K562 (cell line): ENCODE data around the gene POLR2M. TPM values are rescaled to one million over a fixed set of nuclear protein-coding genes. Genes with fewer than 3 reads are reported as not detected.

Experiments
- ATAC-seq: fragments of 200-7000 bp; cut with Tn5 transposase; 3 replicates; pipeline ENCODE4 v1.9.1; 2020; ENCODE audit warnings: moderate library complexity
- BruUV-seq: library from RNA; stranded (reverse); fragments of 400-500 nt; replicated peaks from 2 replicates; lab custom pipeline; 2021; lab: Mats Ljungman, UMichigan
- CTCF ChIA-PET: fragments of 300-600 bp; formaldehyde crosslinking; extraction: SDS; loops from one replicate; lab custom pipeline; 2021; ENCODE audit warnings: low intra/inter-chr PET ratio; lab: Yijun Ruan, JAX
- POLR2A ChIA-PET: fragments of 300-600, 350-650 bp; sonication (Branson Sonifier 250); formaldehyde crosslinking; extraction: SDS; loops from one replicate; lab custom pipeline; 2021; ENCODE audit warnings: antibody characterized with exemption, inconsistent platforms; lab: Yijun Ruan, JAX
- DNase-seq, 4 experiments: peaks; one replicate each; pipeline versions ENCODE4 v3.0.0 to v3.0.0-alpha.2; 2011 to 2018; ENCODE audit warnings: low spot score in 3 of 4, mixed read lengths in 3 of 4; ENCODE audit errors: extremely low read depth in 1 of 4
- FAIRE-seq: peaks from 2 replicates; lab custom pipeline; 2011; peaks lifted over from hg19 to GRCh38; lab: Jason Lieb, UNC
- H2AFZ ChIP-seq: 2 replicates; pipeline ENCODE4 v1.6.0; 2011; ENCODE audit warnings: low read depth, low read length, control low read depth, inconsistent platforms
- H3K27ac ChIP-seq: fragments of 200-600 bp; 3 replicates; pipeline ENCODE4 v1.8.0; 2011; ENCODE audit warnings: low read depth, mild to moderate bottlenecking, control low read depth, inconsistent platforms, low read length, moderate library complexity, mixed read lengths; ENCODE audit errors: extremely low read depth
- H3K27me3 ChIP-seq, 2 experiments: fragments of 300-600 bp in 1 of 2; 2 replicates in 1 of 2; 3 replicates in 1 of 2; pipeline versions ENCODE4 v1.6.0 to v1.8.0; 2011; ENCODE audit warnings: inconsistent platforms in 2 of 2, low read length in 2 of 2, mild to moderate bottlenecking in 1 of 2, mixed read lengths in 1 of 2, moderate library complexity in 1 of 2; ENCODE audit not compliant: control insufficient read depth in 2 of 2, insufficient read depth in 2 of 2
- H3K36me3 ChIP-seq: fragments of 300-600 bp; 3 replicates; pipeline ENCODE4 v1.8.0; 2011; ENCODE audit warnings: mild to moderate bottlenecking, low read length, inconsistent platforms; ENCODE audit not compliant: control insufficient read depth, insufficient read depth
- H3K4me1 ChIP-seq, 2 experiments: fragments of 200-600 bp in 1 of 2; replicated peaks in 1 of 2; 2 replicates in 1 of 2; 3 replicates in 1 of 2; pipeline versions ENCODE4 v1.5.1 to v1.8.0; 2011; ENCODE audit warnings: inconsistent platforms in 2 of 2, low read length in 2 of 2, mild to moderate bottlenecking in 1 of 2, mixed read lengths in 1 of 2, moderate library complexity in 1 of 2; ENCODE audit not compliant: control insufficient read depth in 2 of 2, insufficient read depth in 2 of 2
- H3K4me2 ChIP-seq: 2 replicates; pipeline ENCODE4 v1.6.1; 2011; ENCODE audit warnings: low read length, control low read depth, inconsistent platforms, mixed read lengths; ENCODE audit not compliant: insufficient read depth
- H3K4me3 ChIP-seq: fragments of 200-600 bp; sonication (generic), shearing (Covaris generic); 2 replicates; pipeline ENCODE4 v1.5.1; 2016; ENCODE audit warnings: control low read depth, inconsistent platforms
- H3K79me2 ChIP-seq: fragments of 200-600 bp; 3 replicates; pipeline ENCODE4 v1.8.0; 2011; ENCODE audit warnings: low read length, inconsistent platforms; ENCODE audit not compliant: control insufficient read depth, insufficient read depth
- H3K9ac ChIP-seq, 2 experiments: 2 replicates each; pipeline versions ENCODE4 v1.6.0 to v1.6.1; 2011; ENCODE audit warnings: low read depth in 2 of 2, low read length in 2 of 2, control low read depth in 1 of 2, inconsistent platforms in 1 of 2, mild to moderate bottlenecking in 1 of 2, mixed read lengths in 1 of 2; ENCODE audit not compliant: insufficient read depth in 1 of 2
- H3K9me1 ChIP-seq: one replicate; pipeline ENCODE4 v1.6.0; 2011; ENCODE audit warnings: inconsistent platforms, mild to moderate bottlenecking, low read length, moderate library complexity; ENCODE audit not compliant: control insufficient read depth, insufficient read depth
- H3K9me3 ChIP-seq: replicated peaks from 2 replicates; pipeline ENCODE4 v1.5.1; 2011; ENCODE audit warnings: low read depth, low read length, inconsistent platforms; ENCODE audit not compliant: control insufficient read depth, insufficient read depth
- H4K20me1 ChIP-seq: replicated peaks from 2 replicates; pipeline ENCODE4 v1.6.1; 2011; ENCODE audit warnings: low read length, inconsistent platforms, mixed read lengths; ENCODE audit not compliant: control insufficient read depth, insufficient read depth
- C11orf30 ChIP-seq: fragments of 450-650 bp; IDR thresholded peaks from 2 replicates; pipeline ENCODE4 v1.6.1; 2016; ENCODE audit warnings: low read depth, mild to moderate bottlenecking
- FOXK2 ChIP-seq, 2 experiments: fragments of 450-650 bp; IDR thresholded peaks in 1 of 2; conservative IDR thresholded peaks in 1 of 2; 2 replicates each; pipeline ENCODE4 v1.6.1; 2016; ENCODE audit warnings: low read depth in 2 of 2, mild to moderate bottlenecking in 1 of 2
- ILK ChIP-seq: fragments of 450-650 bp; IDR thresholded peaks from 2 replicates; pipeline ENCODE4 v1.6.1; 2016; ENCODE audit warnings: missing genetic modification characterization, low read depth, mild to moderate bottlenecking, missing compliant biosample characterization, moderate library complexity, borderline replicate concordance
- MAFF ChIP-seq: IDR thresholded peaks from 2 replicates; pipeline ENCODE4 v1.6.1; 2012; ENCODE audit warnings: low read length, improper control_type of control experiment
- MAFG ChIP-seq: fragments of 450-650 bp; conservative IDR thresholded peaks from 2 replicates; pipeline ENCODE4 v1.6.1; 2016; ENCODE audit warnings: missing genetic modification characterization, missing compliant biosample characterization
- MAFK ChIP-seq: IDR thresholded peaks from 2 replicates; pipeline ENCODE4 v1.6.1; 2011; ENCODE audit warnings: low read length, improper control_type of control experiment
- MTA2 ChIP-seq: fragments of 450-650 bp; IDR thresholded peaks from 2 replicates; pipeline ENCODE4 v1.6.1; 2016; ENCODE audit warnings: low read depth
- PTBP1 ChIP-seq: fragments of 200-400 bp; formaldehyde crosslinking; IDR thresholded peaks from 2 replicates; pipeline ENCODE4 v1.6.1; 2017; ENCODE audit warnings: low read depth, low read length
- SRF ChIP-seq, 2 experiments: fragments of 250-450, 450-650 bp in 1 of 2; sonication (Bioruptor Pico) in 1 of 2; sonication (generic) in 1 of 2; formaldehyde crosslinking; IDR thresholded peaks; 2 replicates each; pipeline versions ENCODE4 v1.5.0 to v1.5.1; 2020 to 2022; ENCODE audit warnings: mild to moderate bottlenecking in 1 of 2, missing genetic modification reagents in 1 of 2
- ZNF121 ChIP-seq: sonication (generic); formaldehyde crosslinking; conservative IDR thresholded peaks from 2 replicates; pipeline ENCODE4 v1.8.0; 2022; ENCODE audit warnings: missing genetic modification reagents
- ZNF143 ChIP-seq: sonication (generic); formaldehyde crosslinking; IDR thresholded peaks from 2 replicates; pipeline ENCODE4 v1.9.0; 2022; ENCODE audit warnings: mild to moderate bottlenecking, missing genetic modification reagents
- ZNF224 ChIP-seq: sonication (generic); formaldehyde crosslinking; IDR thresholded peaks from 2 replicates; pipeline ENCODE4 v1.8.0; 2022; ENCODE audit warnings: mild to moderate bottlenecking, missing genetic modification reagents
- ZNF316 ChIP-seq: fragments of 450-650 bp; IDR thresholded peaks from 2 replicates; pipeline ENCODE4 v1.6.1; 2016
- WGBS: fragments of 100-300 bp; shearing (Covaris generic); methylation state at CpG from one replicate; pipeline ENCODE4 v1.1.6; 2016; ENCODE audit warnings: low coverage, mixed read lengths; ENCODE audit not compliant: insufficient coverage; ENCODE audit errors: missing lambda C conversion rate; 5-methylcytosine and 5-hydroxymethylcytosine counted together
- in situ Hi-C: fragments of 300-500 bp; cut with MboI; formaldehyde crosslinking; loops from 4 replicates; pipeline ENCODE4 v1.15.0; 2018; ENCODE audit warnings: inconsistent platforms, mixed read lengths
- intact Hi-C: fragments of 100-400 bp; cut with micrococcal nuclease; formaldehyde crosslinking; loops from 2 replicates; pipeline ENCODE4 v1.14.2; 2022
- polyA plus RNA-seq, 8 experiments: library from polyadenylated mRNA; depleted of rRNA in 4 of 8; stranded (reverse) in 5 of 8; unstranded in 3 of 8; fragments of >200 nt; fragmentation: Nextera tagmentation in 2 of 8; fragmentation: Illumina TruSeq in 1 of 8; extraction: Ambion mirVana in 2 of 8; extraction: Trizol in 1 of 8; gene quantifications; 2 replicates each; pipeline versions ENCODE4 v1.2.1 to v1.2.3, GENCODE V29; 2011 to 2014; ENCODE audit warnings: inconsistent platforms in 1 of 8, missing spikeins in 1 of 8
- total RNA-seq, 7 experiments: library from RNA; depleted of rRNA in 6 of 7; stranded (reverse); fragments of >200 nt in 6 of 7; fragmentation: Illumina TruSeq in 2 of 7; extraction: Trizol in 2 of 7; gene quantifications; 2 replicates each; pipeline versions ENCODE4 v1.2.1 to v1.2.3, GENCODE V29; 2011 to 2021; ENCODE audit warnings: low replicate concordance in 1 of 7
- TF ChIP-seq, protein P1 (sequence below): IDR thresholded peaks from 3 replicates; pipeline ENCODE4 v1.6.1; 2011; ENCODE audit warnings: borderline replicate concordance, mild to moderate bottlenecking, moderate library complexity; ENCODE audit not compliant: insufficient read length; ENCODE audit errors: extremely low read depth

The POLR2M gene
- total and polyA plus RNA-seq, 9 of the 15 experiments (the other 6 are each of a cell fraction or from before 2014, with no cell fraction given) = 9.2 to 1,050 (median 43.0) TPM

DNA sequence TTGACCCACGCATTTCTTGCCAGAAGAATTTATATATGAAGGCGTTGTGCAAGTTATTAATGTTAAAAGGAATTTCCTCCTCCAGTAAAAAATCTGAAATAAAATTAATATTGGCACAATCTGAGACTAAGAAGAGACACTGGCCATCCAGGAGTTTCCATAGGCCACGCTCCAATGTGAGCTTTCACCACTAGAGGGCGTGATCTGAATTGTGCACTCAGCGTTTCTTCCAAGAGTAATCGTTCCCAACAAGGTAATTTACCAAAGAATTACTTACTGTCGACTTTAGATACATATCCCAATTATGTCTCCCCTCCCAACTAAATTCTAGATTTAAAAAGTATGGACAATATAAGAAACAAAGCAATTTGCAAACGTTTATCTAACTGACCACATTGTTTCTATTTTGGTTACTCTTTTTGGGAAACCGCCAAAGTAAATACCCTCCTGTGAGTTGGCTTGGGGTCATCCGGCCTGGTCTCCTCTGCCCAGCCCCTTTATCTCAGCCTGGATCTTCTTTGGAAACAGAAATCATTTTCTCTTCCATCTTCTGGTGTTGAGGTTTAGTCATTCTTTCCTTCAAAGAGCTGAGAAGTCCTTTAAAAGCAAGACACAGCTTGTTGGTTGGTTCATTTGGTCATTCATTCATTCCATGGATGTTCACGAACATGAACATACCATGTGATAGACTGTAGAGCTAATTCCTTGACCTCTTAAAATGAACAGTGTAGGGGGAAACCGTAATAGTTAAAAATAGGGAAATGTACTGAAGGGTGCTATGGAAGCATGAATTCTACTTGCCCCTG lies 26.2 kb downstream of the POLR2M start (continued):
- TF ChIP-seq FOXK2 (conservative IDR thresholded peaks at IDR 0.05 in 1 of 2, IDR thresholded peaks at IDR 0.05 in 1 of 2; ENCODE audit: low read depth in 2 of 2) = 0 out of 4 replicates have a peak, but pooled peaks of 1 of the 2 experiments have one; percentile 31
- TF ChIP-seq ILK = no peak
- TF ChIP-seq ZNF143 = no peak
- no peak for TF ChIP-seq ZNF224 (CRISPR knock-in tag)
- TF ChIP-seq MTA2 = peak; percentile 56; the same call in 1 of the 2 replicates
- TF ChIP-seq, all 486 proteins: peak for 61

DNA sequence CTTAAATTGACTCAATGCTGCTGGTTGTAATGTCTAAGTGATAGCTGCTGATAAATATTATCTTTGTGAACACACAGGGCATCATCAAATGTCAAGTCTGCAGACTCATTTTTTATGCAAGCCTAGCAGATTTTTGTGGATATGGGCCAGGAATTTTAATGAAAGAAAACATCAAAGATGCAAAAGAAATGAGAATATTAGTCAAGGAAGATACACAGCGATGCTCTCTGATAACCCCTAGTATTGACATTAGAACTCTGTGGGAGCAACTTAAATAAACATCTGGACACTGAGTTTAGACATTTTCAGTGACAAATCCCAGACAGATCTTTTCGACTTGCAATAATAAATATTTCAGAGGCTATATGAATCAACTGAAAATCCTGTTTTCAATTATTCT lies 28.3 kb downstream of the POLR2M start:
- no peak for TF ChIP-seq PTBP1
- peak; percentile 74 for TF ChIP-seq C11orf30
- TF ChIP-seq ZNF121 (CRISPR knock-in tag) = no peak
- TF ChIP-seq, protein P1, sequence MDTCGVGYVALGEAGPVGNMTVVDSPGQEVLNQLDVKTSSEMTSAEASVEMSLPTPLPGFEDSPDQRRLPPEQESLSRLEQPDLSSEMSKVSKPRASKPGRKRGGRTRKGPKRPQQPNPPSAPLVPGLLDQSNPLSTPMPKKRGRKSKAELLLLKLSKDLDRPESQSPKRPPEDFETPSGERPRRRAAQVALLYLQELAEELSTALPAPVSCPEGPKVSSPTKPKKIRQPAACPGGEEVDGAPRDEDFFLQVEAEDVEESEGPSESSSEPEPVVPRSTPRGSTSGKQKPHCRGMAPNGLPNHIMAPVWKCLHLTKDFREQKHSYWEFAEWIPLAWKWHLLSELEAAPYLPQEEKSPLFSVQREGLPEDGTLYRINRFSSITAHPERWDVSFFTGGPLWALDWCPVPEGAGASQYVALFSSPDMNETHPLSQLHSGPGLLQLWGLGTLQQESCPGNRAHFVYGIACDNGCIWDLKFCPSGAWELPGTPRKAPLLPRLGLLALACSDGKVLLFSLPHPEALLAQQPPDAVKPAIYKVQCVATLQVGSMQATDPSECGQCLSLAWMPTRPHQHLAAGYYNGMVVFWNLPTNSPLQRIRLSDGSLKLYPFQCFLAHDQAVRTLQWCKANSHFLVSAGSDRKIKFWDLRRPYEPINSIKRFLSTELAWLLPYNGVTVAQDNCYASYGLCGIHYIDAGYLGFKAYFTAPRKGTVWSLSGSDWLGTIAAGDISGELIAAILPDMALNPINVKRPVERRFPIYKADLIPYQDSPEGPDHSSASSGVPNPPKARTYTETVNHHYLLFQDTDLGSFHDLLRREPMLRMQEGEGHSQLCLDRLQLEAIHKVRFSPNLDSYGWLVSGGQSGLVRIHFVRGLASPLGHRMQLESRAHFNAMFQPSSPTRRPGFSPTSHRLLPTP = no peak
- TF ChIP-seq MAFF = peak; percentile 65
- TF ChIP-seq ZNF316 = peak; percentile 73
- peak; percentile 69 for TF ChIP-seq MAFG (tag)
- TF ChIP-seq MAFK = peak; percentile 67
- no peak for TF ChIP-seq SRF (CRISPR knock-in tag; IDR thresholded peaks at IDR 0.05)
- Histone ChIP-seq H3K9ac (no peak overlapping the region), H3K27me3 (peaks cover 0 to 4% of the 10 kb centered on the region in 2 experiments; a peak in 1 of 5 replicates), H2AFZ (no peak overlapping the region), H4K20me1 (no peaks in the 10 kb centered on the region), H3K27ac (no peak overlapping the region), H3K4me1 (peaks cover 0 to 14% of the 10 kb centered on the region in 2 experiments; a peak in 3 of 5 replicates), H3K79me2 (no peaks in the 10 kb centered on the region), H3K9me3 (no peaks in the 10 kb centered on the region; the same call in 1 of the 2 replicates), H3K4me3 (no peak overlapping the region), H3K4me2 (no peak overlapping the region), H3K36me3 (no peaks in the 10 kb centered on the region; the same call in 2 of the 3 replicates), H3K9me1 (no peaks in the 10 kb centered on the region)
- intact Hi-C loops (loop anchor here (5.0 kb wide), 2 partner anchors 337 to 447 kb away; no protein-coding TSS in a partner anchor), in situ Hi-C loops (loop anchor here (25.0 kb wide), 1 partner anchor 327 kb away; the partner anchor contains the start of gene ALDH1A2)
- DNase-seq (no peak), ATAC-seq (no peak), FAIRE-seq (no peak)
- 5% methylated on average over 2 of the region's 2 CpGs for WGBS
- CTCF ChIA-PET = no interaction called here
- POLR2A ChIA-PET = interaction anchor here (0.8 to 1.4 kb wide), 2 partner anchors 10 to 27 kb away, joined by 3 read pairs; no protein-coding TSS in a partner anchor
- BruUV-seq = no TSS peak
